Kidney epithelial cell (primary cell): ENCODE measurements around the gene LDLRAD4. TPM values are rescaled to one million over a fixed set of nuclear protein-coding genes. Genes with fewer than 3 reads are reported as not detected.

ENCODE experiments used
- DNase-seq: peaks from one replicate; pipeline ENCODE4 v3.0.0-alpha.2; 2010; ENCODE audit warnings: low read depth
- H3K27me3 ChIP-seq: 2 replicates; pipeline ENCODE4 v1.6.0; 2011; ENCODE audit warnings: low read length; ENCODE audit not compliant: control insufficient read depth, insufficient read depth
- H3K36me3 ChIP-seq: 2 replicates; pipeline ENCODE4 v1.5.1; 2011; ENCODE audit warnings: low read length; ENCODE audit not compliant: control insufficient read depth, insufficient read depth
- H3K4me3 ChIP-seq: 2 replicates; pipeline ENCODE4 v1.5.1; 2011; ENCODE audit warnings: low read depth, mild to moderate bottlenecking, control low read depth, low read length
- CTCF ChIP-seq: IDR thresholded peaks from 2 replicates; pipeline ENCODE4 v1.5.1; 2011; ENCODE audit warnings: mild to moderate bottlenecking, moderate library complexity, low read length, control low read depth, inconsistent platforms; ENCODE audit not compliant: insufficient read depth, poor library complexity, severe bottlenecking
- total RNA-seq: library from RNA; depleted of rRNA; stranded (reverse); fragments of >200 nt; gene quantifications from 2 replicates; pipeline ENCODE4 v1.2.3, GENCODE V29; 2015

The LDLRAD4 gene
- total RNA-seq, 1 donor from 2014 or later, result 5.8 TPM

- no peaks in the 10 kb centered on the region for H3K36me3 ChIP-seq
- TF ChIP-seq CTCF, result no peak
- H3K4me3 ChIP-seq, result no peak overlapping the region
- no peak for DNase-seq
- H3K27me3 ChIP-seq, result no peaks in the 10 kb centered on the region
Observed at GRCh38 chr18:13585379-13586153, 367.0 kb downstream of the LDLRAD4 start.

- DNase-seq, result no peak
- H3K36me3 ChIP-seq, result no peaks in the 10 kb centered on the region
- TF ChIP-seq CTCF, result no peak
- H3K27me3 ChIP-seq, result no peaks in the 10 kb centered on the region
- H3K4me3 ChIP-seq, result no peak overlapping the region
Observed at GRCh38 chr18:13587001-13587400, 368.4 kb downstream of the LDLRAD4 start.

- DNase-seq, result no peak
- TF ChIP-seq CTCF, result no peak
- Histone ChIP-seq H3K36me3 (no peaks in the 10 kb centered on the region), H3K27me3 (no peaks in the 10 kb centered on the region), H3K4me3 (no peak overlapping the region)
Observed at GRCh38 chr18:13587477-13587876, 368.9 kb downstream of the LDLRAD4 start.

DNA sequence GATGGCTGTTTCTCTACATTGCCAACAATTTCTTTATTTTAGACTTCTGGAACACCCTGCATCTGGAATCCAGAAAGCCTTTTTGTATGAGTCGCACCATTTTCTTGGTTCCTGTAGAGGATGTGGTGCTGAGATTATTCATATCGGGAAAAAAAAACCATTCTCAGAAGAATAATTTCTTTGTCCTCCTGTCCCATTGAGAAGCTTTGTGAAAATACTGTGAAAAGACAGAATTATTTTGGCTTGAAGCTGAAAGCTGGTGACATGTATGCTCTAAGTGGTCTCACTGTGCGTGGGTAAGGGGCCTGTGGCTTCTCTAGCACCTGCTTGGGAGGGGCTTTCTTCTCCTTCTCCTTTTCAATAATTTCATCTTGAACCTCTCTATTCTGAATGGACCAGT, 369.4 kb downstream of the LDLRAD4 start:
- DNase-seq, result no peak
- Histone ChIP-seq H3K36me3 (no peaks in the 10 kb centered on the region), H3K27me3 (no peaks in the 10 kb centered on the region), H3K4me3 (no peak overlapping the region)
- no peak for TF ChIP-seq CTCF

DNA sequence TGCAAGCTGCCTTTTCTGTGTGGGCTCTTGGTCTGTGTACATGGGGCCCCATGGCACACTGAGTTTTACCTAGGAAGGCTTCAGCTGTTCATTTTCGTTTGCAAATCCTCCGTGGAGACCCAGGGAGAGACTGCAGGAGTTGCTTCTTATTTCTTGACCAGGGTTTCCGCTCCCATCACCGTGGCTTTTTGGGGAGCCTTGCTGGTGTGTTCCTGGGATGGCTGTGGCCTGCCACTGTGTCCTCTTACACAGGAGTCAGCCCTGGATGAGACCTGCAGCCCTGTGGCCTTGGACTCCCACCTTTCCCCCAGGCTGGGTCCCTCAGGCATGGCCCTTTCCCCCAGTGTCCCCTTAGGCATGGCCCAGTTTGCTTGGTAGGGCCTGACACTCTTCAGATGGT, 370.8 kb downstream of the LDLRAD4 start:
- no peak overlapping the region for H3K4me3 ChIP-seq
- no peak for TF ChIP-seq CTCF
- no peak for DNase-seq
- no peaks in the 10 kb centered on the region for H3K27me3 ChIP-seq
- H3K36me3 ChIP-seq, result no peaks in the 10 kb centered on the region

DNA sequence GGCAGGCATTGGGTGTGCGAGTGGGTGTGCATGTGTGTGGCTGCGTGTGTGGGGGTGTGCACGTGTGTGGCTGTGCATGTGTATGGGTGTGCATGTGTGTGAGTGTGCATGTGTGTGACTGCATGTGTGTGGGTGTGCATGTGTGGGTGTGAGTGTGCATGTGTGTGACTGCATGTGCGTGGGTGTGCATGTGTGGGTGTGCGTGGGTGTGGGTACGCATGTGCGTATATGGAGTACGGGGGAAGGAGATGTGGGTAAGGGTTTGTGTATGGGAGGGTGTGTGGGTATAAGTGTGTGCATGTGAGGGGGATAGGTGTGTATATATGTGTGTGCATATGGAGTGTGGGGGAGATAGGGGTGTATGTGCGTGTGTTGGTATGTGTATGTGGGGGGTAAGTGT, 371.4 kb downstream of the LDLRAD4 start:
- DNase-seq, result no peak
- Histone ChIP-seq H3K4me3 (no peak overlapping the region), H3K27me3 (no peaks in the 10 kb centered on the region), H3K36me3 (no peaks in the 10 kb centered on the region)
- no peak for TF ChIP-seq CTCF
